Activated T-helper 2 cell treated with anti-CD3 and anti-CD28 coated beads, Interferon-gamma antibody, Interleukin-2, Interleukin-4, amounts not matched to agents 10 μg/mL and 5 μg/mL and 100 μg/mL, durations not matched to agents 14 hours and 24 hours and 36 hours (primary cell): ENCODE measurements around the gene FLVCR2. TPM values are rescaled to one million over a fixed set of nuclear protein-coding genes. Genes with fewer than 3 reads are reported as not detected.
"Not testable (repeated sequence)": the region's sequence is repeated elsewhere in the genome, so short reads cannot be mapped to it uniquely, and the experiment has no call there.

Experiments
- DNase-seq: peaks from one replicate; pipeline ENCODE4 v3.0.0; 2021; ENCODE audit warnings: low spot score
- H3K27ac Mint-ChIP-seq: one replicate; pipeline ENCODE4 v1.8.0; 2021; ENCODE audit warnings: mixed read lengths
- H3K27me3 Mint-ChIP-seq: one replicate; pipeline ENCODE4 v1.8.0; 2021; ENCODE audit warnings: low read depth, mixed read lengths
- H3K36me3 Mint-ChIP-seq: one replicate; pipeline ENCODE4 v1.8.0; 2021; ENCODE audit warnings: low read depth, mixed read lengths
- H3K4me1 Mint-ChIP-seq: one replicate; pipeline ENCODE4 v1.8.0; 2021; ENCODE audit warnings: low read depth, mixed read lengths
- H3K4me3 Mint-ChIP-seq: one replicate; pipeline ENCODE4 v1.8.0; 2021; ENCODE audit warnings: low read depth, mild to moderate bottlenecking, moderate library complexity, mixed read lengths
- H3K9me3 Mint-ChIP-seq: one replicate; pipeline ENCODE4 v1.8.0; 2021; ENCODE audit warnings: mixed read lengths
- intact Hi-C: fragments of 100-400 bp; cut with micrococcal nuclease; formaldehyde crosslinking; loops from one replicate; pipeline ENCODE4 v1.15.1; 2023
- total RNA-seq: library from RNA; stranded (reverse); gene quantifications from 2 replicates; pipeline ENCODE4 v1.2.3, GENCODE V29; 2022

FLVCR2 gene
- total RNA-seq, 1 donor from 2014 or later: 3.2 TPM

DNA sequence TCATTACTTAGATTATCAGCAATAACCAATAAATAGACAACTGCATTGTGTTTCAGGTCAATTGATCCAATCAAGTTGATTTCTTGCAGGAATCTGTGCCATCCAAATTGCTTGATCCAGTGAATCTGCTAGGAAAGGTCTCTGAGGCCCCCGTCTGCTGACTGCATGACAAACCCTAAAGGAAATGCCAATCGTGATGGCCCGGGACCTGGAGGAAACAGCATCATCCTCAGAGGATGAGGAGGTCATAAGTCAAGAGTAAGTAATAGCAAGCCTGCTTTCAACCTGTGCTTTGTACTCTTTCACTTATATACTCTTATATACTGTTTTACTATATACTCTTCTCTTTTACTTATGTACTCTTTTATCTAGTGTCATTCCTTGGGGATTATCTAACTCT lies 84.5 kb downstream of the FLVCR2 start:
- Mint-ChIP-seq H3K4me3 (peak overlapping the region; percentile 31), H3K4me1 (peaks cover 25% of the 10 kb centered on the region), H3K9me3 (no peaks in the 10 kb centered on the region), H3K27me3 (no peaks in the 10 kb centered on the region), H3K27ac (no peak overlapping the region), H3K36me3 (peaks cover 16% of the 10 kb centered on the region)
- no peak for DNase-seq
- intact Hi-C loops: loop anchor here (5.0 to 10.0 kb wide), 2 partner anchors 536 to 898 kb away; partner anchors contain the start of genes NEK9 and YLPM1

DNA sequence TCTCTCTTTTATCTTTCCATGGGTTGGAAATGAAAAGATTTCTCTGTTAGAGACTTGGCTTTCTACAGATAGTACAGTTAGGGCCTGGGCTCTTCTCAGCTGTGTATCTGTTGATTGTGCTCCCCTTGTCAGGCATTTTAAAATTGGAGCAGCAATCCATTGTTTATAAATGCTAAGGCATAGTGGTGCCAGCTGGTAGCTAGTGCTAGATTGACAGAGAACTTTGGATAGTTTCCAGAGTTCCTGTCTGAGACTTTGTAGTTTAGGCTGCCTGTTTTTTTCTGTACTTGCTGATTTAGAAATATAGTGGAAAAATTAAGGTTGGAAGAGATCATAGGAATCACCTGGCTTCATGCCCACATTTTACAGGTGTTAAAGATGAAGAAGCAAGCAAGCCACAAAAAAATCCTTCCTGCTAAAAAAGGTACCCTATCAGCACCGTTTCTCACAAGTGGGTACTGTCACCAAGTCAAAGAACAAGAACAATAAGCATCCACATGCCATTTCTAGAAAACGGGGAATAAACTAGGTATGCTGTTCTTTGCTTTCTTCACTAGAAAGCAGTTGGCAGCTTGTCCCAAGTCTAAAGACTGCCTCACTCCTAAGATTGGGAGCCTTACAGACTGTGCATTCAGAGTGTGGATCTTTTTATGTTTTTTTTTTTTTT lies 88.8 kb downstream of the FLVCR2 start:
- intact Hi-C loops: loop anchor here (10.0 kb wide), 1 partner anchor 902 kb away; the partner anchor contains the start of gene YLPM1
- no peaks in the 10 kb centered on the region for H3K27me3 Mint-ChIP-seq
- H3K36me3 Mint-ChIP-seq: peaks cover 48% of the 10 kb centered on the region
- H3K4me3 Mint-ChIP-seq: no peak overlapping the region
- DNase-seq: no peak
- H3K27ac Mint-ChIP-seq: no peak overlapping the region
- H3K9me3 Mint-ChIP-seq: no peaks in the 10 kb centered on the region
- H3K4me1 Mint-ChIP-seq: peaks cover 9% of the 10 kb centered on the region

DNA sequence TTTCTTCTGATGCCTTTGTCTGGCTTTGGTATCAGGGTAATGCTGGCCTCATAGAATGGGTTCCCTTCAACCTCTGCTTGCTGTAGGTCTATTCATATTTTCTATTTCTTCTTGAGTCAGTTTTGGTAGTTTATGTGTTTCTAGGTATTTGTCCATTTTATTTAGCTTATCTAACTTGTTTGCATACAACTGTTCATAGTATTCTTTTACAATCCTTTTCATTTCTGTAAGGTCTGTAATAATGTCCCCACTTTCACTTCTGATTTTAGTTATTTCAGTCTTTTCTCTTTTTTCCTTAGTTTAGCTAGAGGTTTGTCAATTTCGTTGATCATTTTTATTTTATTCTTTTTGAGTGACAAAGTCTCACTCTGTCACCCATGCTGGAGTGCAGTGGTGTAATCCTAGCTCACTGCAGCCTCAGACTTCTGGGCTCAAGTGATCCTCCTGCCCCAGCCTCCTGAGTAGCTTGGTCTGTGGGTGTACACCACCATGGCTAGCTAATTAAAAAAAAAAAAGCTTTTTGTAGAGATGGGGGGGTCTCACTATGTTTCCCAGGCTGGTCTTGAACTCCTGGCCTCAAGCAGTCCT lies 94.3 kb downstream of the FLVCR2 start:
- H3K27me3 Mint-ChIP-seq: no peaks in the 10 kb centered on the region
- H3K4me1 Mint-ChIP-seq: peaks cover 18% of the 10 kb centered on the region
- no peak for DNase-seq
- H3K36me3 Mint-ChIP-seq: peaks cover 61% of the 10 kb centered on the region
- H3K4me3 Mint-ChIP-seq: no peak overlapping the region
- intact Hi-C loops: no loop called here
- no peaks in the 10 kb centered on the region for H3K9me3 Mint-ChIP-seq
- no peak overlapping the region for H3K27ac Mint-ChIP-seq

DNA sequence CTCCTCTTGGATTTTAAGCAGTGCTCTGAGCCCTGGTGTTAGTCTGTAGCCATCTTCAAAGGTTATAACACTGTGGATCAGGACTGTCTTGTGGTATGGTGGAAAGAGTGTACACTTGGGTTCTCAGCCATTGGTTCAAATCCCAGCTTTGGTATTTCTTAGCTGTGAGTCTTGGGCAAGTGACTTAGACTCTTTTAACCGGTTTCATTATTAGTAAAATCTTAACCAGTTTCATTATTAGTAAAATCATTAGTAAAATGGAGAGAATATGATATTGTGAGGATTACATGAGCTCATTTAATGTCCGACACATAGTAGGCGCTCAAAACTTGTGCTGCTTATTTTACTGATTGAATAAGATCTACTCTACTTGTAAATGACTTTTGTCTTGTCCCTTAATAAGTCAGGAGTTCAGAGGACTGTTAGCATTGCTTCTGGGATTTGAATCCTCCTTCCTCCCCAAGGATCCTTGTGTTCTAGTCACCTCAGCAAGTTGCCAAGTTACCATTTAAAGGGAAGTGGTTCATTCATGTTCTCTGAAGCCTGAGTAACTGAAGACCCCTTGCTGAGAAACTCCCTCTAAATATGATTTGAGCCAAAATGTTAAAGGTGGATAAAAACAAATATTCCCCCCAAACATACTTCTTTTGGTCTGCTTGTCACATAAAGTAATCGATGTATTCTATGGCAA lies 95.1 kb downstream of the FLVCR2 start:
- H3K4me3 Mint-ChIP-seq: no peak overlapping the region

DNA sequence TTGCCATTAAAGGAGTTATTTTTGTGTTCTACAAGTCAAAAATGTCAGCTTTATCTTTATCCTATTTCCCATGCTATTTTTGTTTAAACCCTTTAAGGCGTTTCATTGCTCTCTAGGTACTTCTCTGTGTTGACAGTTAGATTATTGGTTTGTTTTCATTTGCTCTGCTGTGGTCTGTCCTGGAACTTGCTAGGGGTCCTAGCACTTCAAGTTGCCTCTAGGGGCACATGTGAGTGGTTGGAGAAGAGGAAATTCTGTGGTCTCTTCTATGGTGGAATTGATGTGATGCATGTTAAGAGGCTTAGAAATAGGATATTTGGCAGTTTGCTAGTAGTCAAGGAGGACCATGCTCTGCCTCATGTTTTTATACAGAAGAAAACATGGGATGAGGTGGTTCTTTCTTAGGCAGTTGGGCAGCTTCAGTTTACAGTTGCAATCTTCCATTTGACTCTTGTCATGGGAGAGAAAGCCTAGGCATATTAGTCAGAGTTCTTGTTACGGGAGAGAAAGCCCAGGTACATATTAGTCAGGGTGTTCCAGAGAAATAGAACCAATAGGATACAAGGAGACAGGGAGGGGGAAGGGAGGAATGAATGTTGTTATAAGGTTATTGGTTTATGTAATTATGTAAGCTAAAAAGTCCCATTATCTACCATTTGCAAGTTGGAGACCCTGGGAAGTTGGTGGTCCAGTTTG lies 97.0 kb downstream of the FLVCR2 start:
- Mint-ChIP-seq H3K9me3 (no peaks in the 10 kb centered on the region), H3K27ac (no peak overlapping the region), H3K27me3 (no peaks in the 10 kb centered on the region), H3K4me3 (no peak overlapping the region), H3K36me3 (peaks cover 44% of the 10 kb centered on the region), H3K4me1 (peaks cover 18% of the 10 kb centered on the region)
- no peak for DNase-seq
- intact Hi-C loops: no loop called here

More for the DNA sequence above, 95.1 kb downstream of the FLVCR2 start:
- no peaks in the 10 kb centered on the region for H3K9me3 Mint-ChIP-seq
- no peak for DNase-seq
- H3K27ac Mint-ChIP-seq: peak overlapping the region; percentile 77
- no peaks in the 10 kb centered on the region for H3K27me3 Mint-ChIP-seq
- peaks cover 58% of the 10 kb centered on the region for H3K36me3 Mint-ChIP-seq
- intact Hi-C loops: no loop called here
- H3K4me1 Mint-ChIP-seq: peaks cover 18% of the 10 kb centered on the region

DNA sequence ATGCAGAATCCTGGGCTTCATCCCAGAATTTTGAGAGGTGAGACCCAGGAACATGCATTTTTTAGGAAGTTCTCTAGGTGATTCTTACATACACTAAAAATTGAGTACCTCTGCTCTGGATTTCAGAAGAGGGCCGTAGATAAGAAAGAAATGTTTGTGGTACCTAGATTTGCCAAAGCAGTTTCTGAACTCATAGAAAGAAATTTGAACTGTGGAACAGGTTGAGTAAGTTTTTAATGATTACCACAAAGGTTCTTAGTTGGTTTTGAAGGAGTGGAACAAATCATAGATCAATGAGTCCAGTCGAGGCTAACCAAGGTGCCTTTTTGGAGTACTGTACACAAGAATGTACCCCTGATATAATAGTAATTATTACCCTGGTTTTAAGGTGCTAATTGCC lies 107.5 kb downstream of the FLVCR2 start:
- H3K27me3 Mint-ChIP-seq: no peaks in the 10 kb centered on the region
- no peaks in the 10 kb centered on the region for H3K9me3 Mint-ChIP-seq
- intact Hi-C loops: no loop called here
- no peak overlapping the region for H3K4me3 Mint-ChIP-seq
- no peak overlapping the region for H3K27ac Mint-ChIP-seq
- DNase-seq: no peak
- peaks cover 32% of the 10 kb centered on the region for H3K36me3 Mint-ChIP-seq
- H3K4me1 Mint-ChIP-seq: peaks cover 8% of the 10 kb centered on the region

DNA sequence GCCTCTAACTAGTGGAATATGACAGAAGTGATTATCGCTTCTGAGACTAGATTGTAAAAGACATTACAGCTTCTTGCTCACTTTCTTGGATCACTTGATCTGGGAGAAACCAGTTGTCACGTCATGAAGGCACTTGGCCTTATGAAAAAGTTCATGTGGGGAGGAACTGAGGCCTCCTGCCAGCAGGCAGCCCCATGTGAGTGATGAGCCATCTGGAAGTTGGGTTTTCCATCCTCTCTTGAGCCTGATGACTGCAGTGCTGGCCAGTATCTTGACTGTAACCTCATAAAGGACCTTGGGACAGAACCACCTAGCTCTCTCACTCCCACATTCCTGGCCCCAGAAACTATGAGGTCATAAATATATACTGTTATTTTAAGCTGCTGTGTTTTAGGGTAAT lies 110.6 kb downstream of the FLVCR2 start:
- peaks cover 35% of the 10 kb centered on the region for H3K36me3 Mint-ChIP-seq
- no peak overlapping the region for H3K27ac Mint-ChIP-seq

DNA sequence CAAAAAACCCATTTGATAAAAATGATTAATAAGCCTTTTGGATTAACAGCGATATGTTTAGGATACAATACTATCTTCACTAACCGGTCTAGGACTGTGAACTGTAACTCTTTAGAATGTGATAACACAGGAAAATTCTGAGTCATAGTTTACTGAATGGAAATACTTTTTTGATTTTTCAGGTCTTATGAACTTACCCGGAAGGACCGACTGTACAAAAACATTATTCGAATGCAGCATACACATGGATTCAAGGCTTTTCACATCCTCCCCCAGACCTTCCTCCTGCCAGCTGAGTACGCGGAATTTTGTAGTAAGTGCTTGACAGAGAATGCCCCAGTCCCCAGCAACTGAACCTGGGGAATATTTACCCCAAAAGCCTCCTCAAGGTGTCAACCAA lies 111.6 kb downstream of the FLVCR2 start:
- Mint-ChIP-seq H3K4me3 (no peak overlapping the region), H3K27me3 (no peaks in the 10 kb centered on the region), H3K36me3 (peaks cover 39% of the 10 kb centered on the region), H3K4me1 (peaks cover 8% of the 10 kb centered on the region), H3K27ac (no peak overlapping the region), H3K9me3 (peaks cover 5% of the 10 kb centered on the region)
- intact Hi-C loops: no loop called here
- no peak for DNase-seq

More for the DNA sequence above, 110.6 kb downstream of the FLVCR2 start:
- no peak for DNase-seq
- no peaks in the 10 kb centered on the region for H3K27me3 Mint-ChIP-seq
- H3K4me3 Mint-ChIP-seq: no peak overlapping the region
- intact Hi-C loops: no loop called here
- no peaks in the 10 kb centered on the region for H3K9me3 Mint-ChIP-seq
- peaks cover 8% of the 10 kb centered on the region for H3K4me1 Mint-ChIP-seq

DNA sequence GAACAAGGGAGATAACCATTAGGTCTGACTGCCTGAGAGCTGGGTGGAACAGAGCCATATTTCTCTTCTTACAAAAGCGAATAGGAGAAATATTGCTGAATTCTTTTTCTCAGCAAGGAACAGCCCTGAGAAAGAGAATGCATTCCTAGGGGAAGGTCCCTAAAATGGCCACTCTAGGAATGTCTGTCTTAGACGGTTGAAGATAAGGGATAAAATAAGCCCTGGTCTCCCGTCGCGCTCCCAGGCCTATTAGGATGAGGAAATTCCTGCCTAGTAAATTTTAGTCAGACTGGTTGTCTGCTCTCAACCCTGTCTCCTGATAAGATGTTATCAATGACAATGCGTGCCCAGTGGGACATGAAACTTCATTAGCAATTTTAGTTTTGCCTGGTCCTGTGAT lies 116.6 kb downstream of the FLVCR2 start:
- H3K4me3 Mint-ChIP-seq, intact Hi-C loops: not testable (repeated sequence)

DNA sequence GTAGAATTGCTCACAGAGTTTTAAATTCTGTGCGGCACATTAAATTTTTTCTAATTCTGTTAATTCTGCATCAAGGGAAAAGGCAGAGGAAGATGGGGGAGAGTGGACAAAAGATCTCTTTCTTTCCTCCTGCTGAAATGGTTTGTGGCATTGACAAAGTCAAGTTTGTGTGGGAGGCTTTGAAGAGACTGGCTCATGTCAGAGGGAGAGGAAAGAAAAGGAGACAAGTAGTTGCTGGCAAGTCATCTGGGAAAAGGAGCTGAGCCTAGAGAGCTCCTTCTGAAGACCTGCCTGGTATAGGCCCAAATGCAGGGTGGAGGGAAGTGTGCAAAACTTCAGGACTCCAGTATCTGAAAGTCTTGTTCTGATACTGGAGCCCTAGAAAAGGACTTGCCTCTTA lies 119.0 kb downstream of the FLVCR2 start:
- no peak for DNase-seq
- intact Hi-C loops: no loop called here
- Mint-ChIP-seq H3K4me3 (no peak overlapping the region), H3K27ac (no peak overlapping the region), H3K4me1 (no peaks in the 10 kb centered on the region), H3K9me3 (peaks cover 9% of the 10 kb centered on the region), H3K36me3 (peaks cover 41% of the 10 kb centered on the region), H3K27me3 (no peaks in the 10 kb centered on the region)

More for the DNA sequence above, 116.6 kb downstream of the FLVCR2 start:
- H3K36me3 Mint-ChIP-seq: peaks cover 48% of the 10 kb centered on the region
- H3K27me3 Mint-ChIP-seq, H3K27ac Mint-ChIP-seq, H3K9me3 Mint-ChIP-seq, DNase-seq, H3K4me1 Mint-ChIP-seq: not testable (repeated sequence)
